Measurements from ENCODE around the gene TMEM171.

The TMEM171 gene

DNA sequence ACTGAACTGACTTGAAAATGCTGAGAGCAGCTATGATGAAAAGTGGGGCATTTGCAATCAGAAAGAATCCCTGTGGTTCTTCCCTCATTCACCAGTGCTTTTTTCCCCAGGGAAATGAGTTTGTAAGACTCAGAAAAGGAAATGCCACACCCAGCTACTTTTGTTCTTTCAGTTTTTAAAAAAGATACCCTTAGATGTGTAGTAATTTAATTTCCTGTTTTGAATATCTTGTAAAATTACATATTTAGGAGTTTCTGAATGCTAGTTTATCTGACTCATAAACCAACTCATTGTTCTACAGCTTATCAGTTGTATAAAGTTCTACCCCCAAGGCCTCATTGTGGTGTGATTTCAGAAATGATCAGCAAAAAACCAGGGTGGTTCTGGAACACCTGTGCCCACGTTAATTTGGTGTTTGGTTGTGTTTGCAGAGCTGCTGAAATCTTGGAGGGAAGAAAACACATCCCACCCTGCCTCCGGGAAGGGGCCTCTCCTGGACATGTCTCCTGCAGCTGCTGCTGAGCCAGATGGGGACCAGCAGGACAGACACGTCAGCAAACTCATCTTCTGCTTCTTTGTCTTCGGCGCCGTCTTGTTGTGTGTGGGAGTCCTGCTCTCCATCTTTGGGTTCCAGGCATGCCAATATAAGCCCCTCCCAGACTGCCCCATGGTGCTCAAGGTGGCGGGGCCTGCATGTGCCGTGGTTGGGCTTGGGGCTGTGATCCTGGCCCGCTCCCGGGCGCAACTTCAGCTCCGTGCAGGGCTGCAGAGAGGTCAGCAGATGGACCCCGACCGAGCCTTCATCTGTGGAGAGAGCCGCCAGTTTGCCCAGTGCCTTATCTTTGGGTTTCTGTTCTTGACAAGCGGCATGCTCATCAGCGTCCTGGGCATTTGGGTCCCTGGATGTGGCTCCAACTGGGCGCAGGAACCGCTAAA is 2.8 kb downstream of the TMEM171 start:
- peak in 1 of 2 experiments; percentile 13 for DNase-seq

GRCh38 chr5:73125289-73125688 is 4.9 kb downstream of the TMEM171 start:
- no peak for DNase-seq

- DNase-seq, result no peak
Observed at GRCh38 chr5:73126381-73126780, 6.0 kb downstream of the TMEM171 start.

DNA sequence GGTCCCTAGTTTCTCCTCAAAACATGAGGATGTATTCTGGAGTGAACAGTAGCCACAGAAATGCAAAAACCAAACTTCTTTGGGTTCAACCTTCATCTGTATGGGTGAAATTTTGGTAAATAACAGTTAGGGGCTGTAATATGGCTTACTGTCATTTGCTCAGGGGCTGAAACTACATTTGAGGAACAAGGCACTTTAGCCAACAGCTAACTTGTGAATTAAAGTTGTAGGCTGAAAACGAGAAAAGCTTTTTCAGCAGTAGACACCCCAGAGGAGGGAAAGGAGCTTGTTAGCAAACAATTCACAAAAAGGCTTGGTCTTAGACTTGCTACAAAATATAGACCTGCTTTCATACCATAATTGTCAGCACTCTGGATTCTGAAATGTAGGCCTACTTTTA is 6.6 kb downstream of the TMEM171 start:
- no peak for DNase-seq

- no peak for DNase-seq
Observed at GRCh38 chr5:73129143-73129542, 8.8 kb downstream of the TMEM171 start.

DNA sequence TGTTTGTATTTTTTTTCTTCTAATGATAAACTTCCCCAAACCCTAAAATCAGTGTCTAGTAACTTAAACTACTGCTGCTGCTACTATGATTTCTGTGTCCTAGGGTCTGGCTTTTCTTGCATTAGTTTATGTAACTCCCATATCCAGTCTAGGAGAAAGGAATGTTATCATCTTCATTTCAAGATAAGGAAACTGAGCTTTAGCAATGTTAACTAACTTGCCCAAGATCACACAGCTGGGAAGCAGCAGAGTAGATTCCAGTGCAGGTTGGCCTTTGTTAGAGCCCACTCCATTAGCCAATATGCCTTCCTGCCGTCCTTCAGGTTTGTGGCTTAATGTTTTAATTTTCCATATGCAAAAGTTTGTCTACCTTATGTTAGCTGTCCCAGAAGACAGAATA is 10.4 kb downstream of the TMEM171 start:
- DNase-seq, result no peak

- DNase-seq, result no peak
Observed at GRCh38 chr5:73131711-73132425, 11.5 kb downstream of the TMEM171 start.

DNA sequence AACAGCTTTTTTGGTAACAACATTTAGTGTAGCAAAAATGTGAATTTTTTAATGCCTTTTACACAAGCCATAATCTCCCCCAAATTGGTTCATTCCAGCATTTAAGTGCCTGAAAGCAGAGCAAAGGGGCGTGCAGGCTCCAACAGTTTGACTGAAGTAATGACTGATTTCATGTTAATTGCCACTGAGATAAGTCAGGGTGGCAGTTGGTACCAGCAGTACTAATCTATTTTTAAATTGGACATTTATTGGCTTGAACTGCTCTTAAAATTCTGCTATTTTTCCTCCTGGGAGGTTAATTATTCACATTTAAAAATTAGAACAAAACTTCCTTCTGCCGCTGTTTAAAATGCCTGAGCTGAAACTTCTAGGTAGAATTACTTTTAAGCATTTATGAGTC is 12.4 kb downstream of the TMEM171 start:
- no peak for DNase-seq

DNA sequence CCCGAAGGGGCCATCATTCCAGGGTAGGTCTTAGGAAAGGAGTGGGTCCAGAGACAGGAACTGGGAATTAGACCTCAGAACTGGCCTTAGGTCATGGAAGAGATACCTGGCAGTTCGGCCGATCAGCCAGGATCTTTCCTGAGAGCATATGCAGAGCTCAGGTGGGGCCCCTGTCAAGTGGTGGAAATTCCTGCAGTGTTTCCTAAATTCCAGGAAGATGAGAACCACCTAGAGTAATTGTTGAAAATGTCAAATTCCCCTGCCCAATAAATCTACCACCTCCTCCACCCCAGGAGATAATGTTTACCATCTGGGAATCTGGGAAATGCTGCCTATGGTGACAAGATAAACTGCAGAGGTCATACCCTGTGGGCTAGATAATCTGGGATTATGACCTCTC is 14.6 kb downstream of the TMEM171 start:
- DNase-seq, result no peak

GRCh38 chr5:73135429-73136054 is 15.2 kb downstream of the TMEM171 start:
- DNase-seq, result peak in 1 of 2 experiments; percentile 28

- DNase-seq, result no peak
Observed at GRCh38 chr5:73136055-73136562, 15.7 kb downstream of the TMEM171 start.

DNA sequence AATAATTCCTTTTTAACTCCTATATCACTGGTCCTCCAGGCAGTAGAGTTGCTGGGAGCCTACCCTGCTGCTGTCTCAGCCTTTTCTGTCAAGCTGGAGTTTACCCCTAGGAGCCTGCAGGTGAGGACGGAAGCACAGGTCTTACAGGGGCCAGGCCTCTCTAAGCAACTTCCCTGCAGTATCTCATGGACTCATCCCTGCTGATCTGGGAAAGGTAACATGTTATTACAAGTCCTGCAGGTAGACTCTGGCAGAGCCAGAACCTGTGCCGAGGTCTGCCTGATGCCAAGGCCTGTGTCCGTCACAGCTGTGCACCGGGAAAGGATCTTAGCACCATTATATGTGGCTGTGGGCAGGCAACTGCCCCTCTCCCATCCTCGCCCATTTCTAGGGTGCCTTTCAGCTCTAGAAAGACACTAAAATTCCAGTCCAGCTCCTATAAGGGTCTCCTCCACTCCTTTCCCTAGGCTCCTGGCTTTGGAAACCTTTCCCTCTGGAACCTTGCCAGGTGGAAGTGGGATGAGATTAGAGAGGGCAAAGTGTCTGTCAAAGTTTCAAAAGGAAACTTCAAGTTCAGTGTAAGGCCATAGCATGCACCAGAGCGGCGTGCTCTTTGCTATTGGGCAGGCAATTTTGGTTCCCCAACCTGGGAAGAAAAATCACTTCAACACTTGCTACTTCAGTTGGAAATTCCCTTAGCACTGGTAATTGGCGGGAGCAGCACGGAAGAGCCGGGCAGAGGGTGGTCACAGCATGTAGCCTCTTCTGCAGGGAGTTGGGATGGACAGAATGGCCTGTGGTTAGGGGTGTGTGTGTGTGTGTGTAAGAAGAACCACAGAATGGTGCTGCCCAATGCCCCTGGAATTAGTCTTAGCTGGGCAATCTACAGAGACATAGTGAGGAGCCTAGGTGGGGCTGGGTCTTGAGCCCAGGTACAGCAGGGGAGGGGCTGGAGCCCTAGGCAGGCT is 17.5 kb downstream of the TMEM171 start:
- no peak for DNase-seq

- no peak for DNase-seq
Observed at GRCh38 chr5:73139485-73139884, 19.1 kb downstream of the TMEM171 start.

DNA sequence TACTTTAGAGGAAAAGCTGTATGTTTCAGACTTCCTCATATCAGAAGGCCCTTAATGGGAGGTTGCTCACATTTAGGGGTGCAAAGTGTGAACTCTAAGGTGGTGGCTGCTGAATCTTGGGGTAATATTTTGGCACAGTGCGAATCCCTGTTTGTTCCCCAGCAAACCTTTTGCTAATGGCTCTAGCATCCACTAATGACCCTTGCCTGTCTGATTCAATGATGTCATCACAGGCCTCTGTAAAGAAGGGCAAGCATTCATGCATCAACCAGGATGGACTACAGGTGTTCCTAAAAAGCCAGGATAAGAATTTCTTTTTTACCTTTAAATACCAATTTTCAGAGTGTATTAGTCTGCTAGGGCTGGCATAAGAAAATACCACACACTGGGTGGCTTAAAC is 20.4 kb downstream of the TMEM171 start:
- no peak for DNase-seq

DNA sequence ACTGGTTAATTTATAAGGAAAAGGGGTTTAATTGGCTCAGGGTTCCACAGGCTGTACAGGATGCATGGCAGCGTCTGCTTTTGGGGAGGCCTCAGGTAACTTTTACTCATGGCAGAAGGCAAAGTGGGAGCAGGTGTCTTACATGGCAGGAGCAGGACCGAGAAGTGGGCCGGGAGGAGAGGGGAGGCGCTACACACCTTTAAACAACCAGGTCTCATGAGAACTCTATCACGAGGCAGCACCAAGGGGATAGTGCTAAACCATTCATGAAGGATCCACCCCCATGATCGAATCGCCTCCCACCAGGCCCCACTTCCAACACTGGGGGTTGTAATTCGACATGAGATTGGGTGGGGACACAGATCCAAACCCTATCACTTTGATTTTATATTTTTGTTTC is 21.7 kb downstream of the TMEM171 start:
- no peak for DNase-seq

- no peak for DNase-seq
Observed at GRCh38 chr5:73143716-73144115, 23.3 kb downstream of the TMEM171 start.

GRCh38 chr5:73149540-73149939 is 29.2 kb downstream of the TMEM171 start:
- no peak for DNase-seq

DNA sequence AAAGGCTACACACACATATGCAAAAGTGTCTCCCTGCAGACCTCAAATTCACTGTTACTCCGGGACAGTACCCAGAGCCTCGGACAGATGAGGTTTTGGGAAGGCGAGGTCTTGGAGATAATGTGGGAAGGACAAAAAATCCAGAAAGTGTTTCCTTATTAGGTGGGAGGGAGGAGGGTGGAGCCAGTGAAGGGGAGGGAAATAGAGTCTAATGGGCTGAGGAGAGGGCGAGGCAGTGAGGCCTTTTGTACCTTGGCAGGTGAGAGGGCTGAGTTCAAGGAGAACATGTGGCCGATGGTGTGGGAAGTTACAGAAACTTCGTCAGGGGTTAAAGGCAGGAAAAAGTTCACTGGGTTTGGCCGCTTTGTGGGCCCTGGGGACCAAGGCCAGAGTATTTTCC is 30.5 kb downstream of the TMEM171 start:
- no peak for DNase-seq

DNA sequence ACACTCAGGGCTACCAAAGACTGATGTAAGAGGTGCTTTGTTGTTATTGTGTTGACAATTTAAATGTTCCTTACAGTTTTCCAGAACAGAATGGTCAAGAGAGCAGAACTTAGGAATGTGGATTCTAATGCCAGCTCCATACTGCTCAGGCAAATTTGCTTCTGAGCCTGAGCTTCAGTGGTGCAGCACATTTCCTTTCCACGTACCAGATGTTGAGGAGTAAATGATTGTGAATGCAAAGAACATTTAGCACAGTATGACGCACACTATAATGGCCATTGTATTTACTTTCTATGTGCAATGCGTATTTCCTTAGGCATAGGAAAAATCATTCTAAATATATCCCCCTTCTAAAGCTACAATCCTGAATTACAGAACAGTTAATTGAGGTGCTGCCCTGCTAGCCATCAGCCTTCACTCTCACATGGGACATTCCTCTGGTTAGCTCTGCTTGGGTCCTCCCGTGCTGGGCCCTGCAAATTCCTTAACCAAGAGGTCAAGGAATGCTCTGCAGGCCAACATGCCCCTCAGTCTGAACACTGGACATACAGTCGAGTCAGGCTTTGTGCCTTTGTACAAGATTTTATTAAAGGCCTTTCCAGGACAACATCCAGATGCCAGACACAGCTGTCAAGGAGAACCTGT is 31.5 kb downstream of the TMEM171 start:
- no peak for DNase-seq

- DNase-seq, result no peak
Observed at GRCh38 chr5:73152411-73153388, 32.3 kb downstream of the TMEM171 start.
